ENCODE data around the gene GNG13.
"Not testable (repeated sequence)": the region's sequence is repeated elsewhere in the genome, so short reads cannot be mapped to it uniquely, and the experiment has no call there.

GNG13 gene

DNA sequence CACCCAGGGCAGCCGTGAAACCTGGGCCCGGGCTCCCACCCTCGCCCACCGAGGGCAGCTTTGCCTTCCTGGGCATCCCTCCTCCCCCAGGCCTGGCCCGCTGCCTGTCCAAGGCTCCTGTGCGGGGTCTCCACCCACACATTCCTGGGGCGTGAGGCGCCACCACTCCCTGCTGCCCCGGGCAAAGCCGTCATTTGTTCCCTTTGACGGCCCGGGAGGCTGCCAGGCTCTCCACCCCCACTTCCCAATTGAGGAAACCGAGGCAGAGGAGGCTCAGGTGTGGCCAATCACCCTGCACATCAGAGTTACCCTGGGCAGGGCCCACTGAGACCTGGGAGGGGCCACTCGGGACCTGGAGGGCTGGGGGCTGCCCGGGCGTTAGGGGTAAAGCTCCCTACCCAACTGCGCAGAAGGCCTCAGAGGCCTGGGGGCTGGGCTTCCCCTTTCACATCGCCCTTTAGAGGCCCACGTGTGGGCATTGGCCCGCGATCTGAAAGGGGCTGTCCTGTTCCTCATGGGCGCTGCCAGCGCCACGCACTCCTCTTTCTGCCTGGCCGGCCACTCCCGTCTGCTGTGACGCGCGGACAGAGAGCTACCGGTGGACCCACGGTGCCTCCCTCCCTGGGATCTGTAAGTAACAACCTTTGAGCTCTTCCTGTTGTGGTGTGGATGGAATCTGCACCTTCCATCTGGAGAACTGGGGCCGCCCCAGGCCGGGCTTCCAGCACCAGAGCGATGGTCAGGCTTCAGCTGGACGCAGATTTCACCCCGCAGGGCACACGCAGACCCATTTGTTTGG, 39.8 kb downstream of the GNG13 start, which contains the start of gene MSLN:
MSLN (plus strand) TSS at position 190 of the 799 bp plus-strand sequence. CDS start 1,947 bp downstream, outside the sequence.
- FAIRE-seq, result no peak

DNA sequence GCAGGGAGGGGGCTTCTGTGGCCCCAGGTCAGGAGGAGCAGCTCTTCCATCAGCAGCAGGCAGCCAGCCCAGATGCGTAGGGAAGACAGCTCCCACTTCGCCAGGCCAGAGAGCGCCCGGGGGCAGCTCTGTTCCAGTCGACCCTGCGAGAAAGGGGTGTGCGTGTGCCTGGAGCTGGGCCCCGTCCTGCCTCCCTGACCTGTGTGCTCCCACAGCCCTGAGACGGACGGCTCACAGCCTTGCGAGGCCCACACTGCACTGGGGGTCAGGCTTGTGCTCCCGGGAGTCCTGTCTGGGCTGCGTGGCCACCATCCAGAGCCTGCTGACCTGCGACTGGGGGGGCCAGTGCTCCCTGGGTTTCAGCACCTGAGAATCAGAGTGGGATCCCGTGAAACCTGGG, 40.5 kb downstream of the GNG13 start:
- FAIRE-seq, result no peak

DNA sequence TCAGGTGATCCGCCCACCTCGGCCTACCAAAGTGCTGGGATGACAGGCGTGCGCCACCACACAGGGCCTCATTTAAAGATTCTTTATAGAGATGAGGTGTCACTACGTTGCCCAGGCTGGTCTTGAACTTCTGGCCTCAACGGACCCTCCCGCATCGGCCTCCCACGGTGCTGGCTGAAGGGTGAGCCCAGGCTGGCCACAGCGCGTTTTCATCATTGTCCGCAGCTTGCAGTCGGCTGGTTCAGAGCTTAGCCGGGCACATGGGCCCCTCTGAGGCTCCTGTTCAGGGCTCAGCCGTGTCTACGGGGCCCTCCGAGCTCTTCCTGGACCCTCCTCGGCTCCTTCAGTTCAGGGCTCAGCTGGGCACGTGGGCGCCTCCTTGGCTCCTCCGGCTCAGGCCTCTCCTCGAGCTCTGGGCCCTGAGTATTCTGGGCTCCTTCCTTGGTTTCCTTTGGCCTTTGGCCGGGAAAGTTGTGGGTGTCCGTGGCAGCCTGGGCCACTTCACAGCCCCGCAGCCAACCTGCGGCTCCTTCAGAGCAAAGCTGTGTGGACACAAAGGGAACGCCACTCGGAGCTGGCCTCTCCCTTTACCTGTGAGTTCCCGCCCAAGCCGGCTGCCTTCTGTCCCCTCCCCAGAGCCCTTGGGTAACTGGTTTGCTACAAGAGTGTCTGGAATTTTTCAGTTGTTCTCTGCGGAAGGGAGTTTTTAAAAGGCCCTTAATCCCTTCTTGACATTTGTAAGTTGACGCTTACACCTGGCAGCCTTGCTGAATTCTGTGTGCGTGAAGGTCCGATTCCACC, 41.2 kb downstream of the GNG13 start:
- no peak for FAIRE-seq

DNA sequence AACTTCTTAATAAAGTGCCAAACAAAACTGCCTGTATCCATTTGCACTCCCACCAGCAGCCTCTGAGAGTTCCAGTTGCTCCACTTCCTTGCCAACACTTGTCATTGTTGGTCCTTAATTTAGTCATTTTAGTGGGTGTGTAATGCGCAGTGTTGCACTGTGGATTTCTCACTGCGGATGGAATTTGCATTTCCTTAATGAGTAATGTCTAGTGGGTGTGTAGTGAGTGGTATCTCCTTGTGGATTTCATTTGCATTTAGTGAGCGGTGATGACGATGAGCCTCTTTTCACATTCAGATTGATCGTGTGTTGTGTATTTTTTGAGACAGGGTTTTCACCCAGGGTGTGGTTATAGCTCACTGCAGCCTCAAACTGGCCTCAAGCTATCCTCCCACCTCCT, 44.1 kb downstream of the GNG13 start:
- no peak for FAIRE-seq

DNA sequence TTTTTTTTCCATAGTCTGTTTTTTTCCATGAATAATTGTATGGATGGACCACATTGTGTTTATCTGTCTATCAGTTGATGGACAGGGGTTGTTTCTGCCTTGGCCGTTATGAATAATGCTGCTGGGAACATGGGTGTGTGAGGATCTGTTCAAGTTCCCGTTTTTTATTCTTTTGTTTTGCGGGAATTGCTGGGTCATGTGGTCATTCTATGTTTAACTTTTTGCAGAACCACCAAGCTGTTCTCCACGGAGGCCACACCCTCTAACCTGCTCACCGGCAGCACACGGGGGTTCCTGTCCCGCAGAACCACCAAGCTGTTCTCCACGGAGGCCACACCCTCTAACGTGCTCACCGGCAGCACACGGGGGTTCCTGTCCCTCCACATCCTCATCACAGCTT, 45.9 kb downstream of the GNG13 start:
- FAIRE-seq, result no peak

DNA sequence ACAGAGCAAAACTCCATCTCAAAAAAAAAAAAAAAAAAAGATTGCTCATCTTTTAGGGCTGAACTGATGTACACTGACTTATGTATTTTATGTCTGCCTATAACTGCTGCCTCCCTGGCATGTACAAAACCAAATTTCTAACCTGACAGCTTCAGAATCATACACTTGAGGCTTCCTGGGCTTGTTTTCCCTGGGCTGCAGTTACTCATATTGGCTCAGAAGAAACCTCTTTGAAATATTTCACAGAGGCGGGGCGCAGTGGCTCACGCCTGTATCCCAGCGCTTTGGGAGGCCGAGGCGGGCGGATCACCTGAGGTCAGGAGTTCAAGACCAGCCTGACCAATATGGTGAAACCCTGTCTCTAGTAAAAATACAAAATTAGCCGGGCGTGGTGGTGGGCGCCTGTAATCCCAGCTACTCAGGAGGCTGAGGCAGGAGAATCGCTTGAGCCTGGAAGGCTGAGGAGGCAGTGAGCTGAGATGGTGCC, 46.4 kb downstream of the GNG13 start:
- not testable (repeated sequence) for FAIRE-seq

DNA sequence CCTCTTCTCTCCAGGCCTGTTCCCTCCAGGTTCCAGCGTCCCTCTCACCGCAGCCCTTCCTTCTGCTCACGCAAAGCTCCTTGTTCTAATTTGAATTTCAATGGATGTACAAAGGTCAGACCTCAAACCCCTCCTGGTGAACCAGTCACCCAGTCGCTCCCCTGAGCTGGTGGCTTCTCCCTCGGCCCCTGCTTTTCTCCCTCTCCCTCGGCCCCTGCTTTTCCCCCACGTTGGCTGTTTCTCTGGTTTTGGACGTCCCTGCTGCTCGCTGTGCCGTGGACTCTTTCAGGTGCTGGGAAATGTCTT, 48.6 kb downstream of the GNG13 start:
- no peak for FAIRE-seq

DNA sequence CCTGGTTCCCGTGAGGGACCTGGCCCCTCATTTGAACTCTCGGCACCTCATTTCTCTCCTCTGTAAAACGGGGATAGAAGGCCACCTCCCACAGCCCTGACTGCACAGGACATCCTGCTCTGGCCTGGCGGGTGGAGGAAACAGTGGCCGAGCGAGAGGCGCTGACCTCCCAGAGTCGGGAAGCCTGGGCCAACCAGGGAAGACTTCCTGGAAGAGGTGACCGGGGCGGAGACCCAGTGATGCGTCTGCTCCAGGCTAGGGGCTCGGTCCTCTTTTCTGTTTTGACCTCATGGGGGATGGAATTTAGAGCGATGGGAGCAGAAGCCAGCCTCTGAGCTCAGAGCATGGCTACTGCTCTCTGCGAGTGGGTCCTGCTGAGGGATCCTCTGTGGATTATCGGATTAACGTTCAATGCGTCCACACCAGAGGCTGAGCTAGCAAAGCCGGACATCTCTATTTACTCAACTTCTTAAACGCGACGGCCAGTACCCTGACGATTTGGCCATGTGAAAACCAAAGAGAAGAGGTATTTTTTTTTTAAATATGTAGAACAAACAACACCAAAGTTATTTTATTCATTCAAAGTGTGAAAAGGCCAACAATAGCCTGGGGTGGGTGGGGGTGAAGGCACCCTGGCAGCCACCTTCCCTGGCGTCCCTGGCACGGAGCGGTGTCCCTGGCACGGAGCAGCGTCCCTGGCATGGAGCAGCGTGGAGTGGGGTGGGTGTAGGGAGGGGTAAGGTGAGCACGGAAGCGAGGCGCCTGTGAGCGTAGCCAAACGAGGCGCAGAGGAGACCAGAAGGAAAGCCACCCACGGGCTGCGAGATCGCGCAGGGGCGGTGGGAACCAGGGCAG, 49.2 kb downstream of the GNG13 start:
- FAIRE-seq, result no peak

DNA sequence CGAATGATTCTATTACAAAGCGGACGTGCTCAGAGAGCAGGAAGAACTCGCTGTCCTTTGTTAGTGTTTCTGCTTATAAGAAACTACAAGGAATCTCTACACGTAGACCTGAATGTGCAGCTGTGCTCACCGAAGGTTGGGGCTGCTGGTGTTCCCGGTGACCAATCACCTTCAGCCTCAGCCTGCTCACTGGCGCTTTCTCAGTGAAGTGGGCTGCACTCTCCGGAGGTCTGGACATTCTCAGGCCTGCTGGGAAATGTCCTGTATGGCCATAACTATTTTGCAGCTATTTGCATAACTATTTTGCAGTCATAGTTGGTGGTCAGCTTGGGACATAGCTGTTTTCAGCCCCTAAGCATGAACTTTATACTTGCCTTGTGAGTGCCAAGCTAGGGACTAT, 50.0 kb downstream of the GNG13 start:
- no peak for FAIRE-seq

DNA sequence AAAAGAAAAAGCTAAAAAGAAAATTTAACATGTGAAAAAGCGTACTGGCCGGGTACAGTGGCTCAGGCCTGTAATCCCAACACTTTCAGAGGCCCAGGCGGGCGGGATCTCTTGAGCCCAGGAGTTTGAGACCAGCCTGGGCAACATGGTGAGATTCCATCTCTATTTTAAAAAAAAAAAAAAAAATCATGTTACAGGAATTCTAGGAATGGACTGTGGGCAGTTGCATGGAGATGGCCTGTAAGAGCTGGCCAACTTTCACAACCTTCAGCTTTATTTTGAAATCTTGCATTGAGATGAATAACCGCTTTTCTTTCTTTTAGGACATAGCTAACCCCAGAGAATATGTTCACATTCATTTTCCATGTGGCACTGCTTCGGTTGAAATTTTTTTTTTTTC, 51.5 kb downstream of the GNG13 start:
- FAIRE-seq, result no peak

Data from endometrium (tissue), 2 donors.